HEK293T (cell line): Measurements from ENCODE around the gene NUP58.

Source experiments
- CTCF ChIA-PET: fragments of 350-600 bp; formaldehyde crosslinking; extraction: SDS; loops from one replicate; lab custom pipeline; 2021; ENCODE audit warnings: antibody characterized with exemption, inconsistent platforms; lab: Yijun Ruan, JAX
- POLR2A ChIA-PET: fragments of 350-600 bp; formaldehyde crosslinking; extraction: SDS; loops from one replicate; lab custom pipeline; 2020; ENCODE audit warnings: antibody characterized with exemption, inconsistent platforms; lab: Yijun Ruan, JAX
- DNase-seq: peaks from one replicate; pipeline ENCODE4 v3.0.0; 2012; ENCODE audit warnings: mixed read lengths; ENCODE audit errors: extremely low spot score
- ARNT ChIP-seq: fragments of 450-650 bp; IDR thresholded peaks from 2 replicates; pipeline ENCODE4 v1.6.1; 2017; ENCODE audit warnings: mild to moderate bottlenecking
- BHLHE40 ChIP-seq: fragments of 450-650 bp; IDR thresholded peaks from 2 replicates; pipeline ENCODE4 v1.6.1; 2016; ENCODE audit warnings: mild to moderate bottlenecking, moderate library complexity, borderline replicate concordance
- CTBP1 ChIP-seq: fragments of 450-650 bp; IDR thresholded peaks from 2 replicates; pipeline ENCODE4 v1.6.1; 2016; ENCODE audit warnings: borderline replicate concordance
- ELF4 ChIP-seq: fragments of 450-650 bp; IDR thresholded peaks from 2 replicates; pipeline ENCODE4 v1.6.1; 2017; ENCODE audit warnings: antibody characterized with exemption
- FOXA1 ChIP-seq: fragments of 450-650 bp; IDR thresholded peaks from 2 replicates; pipeline ENCODE4 v1.6.1; 2016; ENCODE audit warnings: mild to moderate bottlenecking
- FOXK2 ChIP-seq: fragments of 450-650 bp; IDR thresholded peaks from 2 replicates; pipeline ENCODE4 v1.6.1; 2016; ENCODE audit warnings: mild to moderate bottlenecking
- FOXM1 ChIP-seq: fragments of 450-650 bp; IDR thresholded peaks from 2 replicates; pipeline ENCODE4 v1.6.1; 2017; ENCODE audit warnings: mild to moderate bottlenecking, borderline replicate concordance
- HDGF ChIP-seq: fragments of 450-650 bp; IDR thresholded peaks from 2 replicates; pipeline ENCODE4 v1.6.1; 2017; ENCODE audit warnings: antibody characterized with exemption, borderline replicate concordance
- L3MBTL2 ChIP-seq: fragments of 450-650 bp; conservative IDR thresholded peaks from 2 replicates; pipeline ENCODE4 v1.6.1; 2016; ENCODE audit warnings: mild to moderate bottlenecking
- LEF1 ChIP-seq: fragments of 450-650 bp; IDR thresholded peaks from 2 replicates; pipeline ENCODE4 v1.6.1; 2017; ENCODE audit warnings: mild to moderate bottlenecking, borderline replicate concordance
- NFRKB ChIP-seq: fragments of 450-650 bp; IDR thresholded peaks from 2 replicates; pipeline ENCODE4 v1.6.1; 2016; ENCODE audit warnings: mild to moderate bottlenecking, moderate library complexity
- PKNOX1 ChIP-seq: fragments of 450-650 bp; IDR thresholded peaks from 2 replicates; pipeline ENCODE4 v1.6.1; 2016
- SP1 ChIP-seq: fragments of 450-650 bp; IDR thresholded peaks from 2 replicates; pipeline ENCODE4 v1.6.1; 2017
- SUZ12 ChIP-seq: fragments of 450-650 bp; IDR thresholded peaks from 2 replicates; pipeline ENCODE4 v1.6.1; 2016; ENCODE audit warnings: mild to moderate bottlenecking
- TARDBP ChIP-seq: fragments of 450-650 bp; IDR thresholded peaks from 2 replicates; pipeline ENCODE4 v1.6.1; 2016
- ZNF384 ChIP-seq: fragments of 450-650 bp; IDR thresholded peaks from 2 replicates; pipeline ENCODE4 v1.6.1; 2016

Gene NUP58

GRCh38 chr13:25365720-25366235 lies 64.4 kb downstream of the NUP58 start:
- TF ChIP-seq LEF1: no peak
- TF ChIP-seq ELF4: no peak
- TF ChIP-seq CTBP1: no peak
- TF ChIP-seq FOXM1: no peak
- TF ChIP-seq BHLHE40: no peak
- no peak for TF ChIP-seq TARDBP
- TF ChIP-seq FOXK2: no peak
- no peak for TF ChIP-seq SP1
- TF ChIP-seq ZNF384: no peak
- no peak for TF ChIP-seq SUZ12
- TF ChIP-seq HDGF: no peak
- TF ChIP-seq PKNOX1: no peak
- TF ChIP-seq FOXA1: no peak
- TF ChIP-seq L3MBTL2: no peak
- TF ChIP-seq NFRKB: no peak
- no peak for TF ChIP-seq ARNT
- POLR2A ChIA-PET: no interaction called here
- CTCF ChIA-PET: no interaction called here

GRCh38 chr13:25371158-25371874 lies 69.9 kb downstream of the NUP58 start:
- DNase-seq: no peak
- TF ChIP-seq CTBP1 (no peak), PKNOX1 (no peak), SUZ12 (no peak), LEF1 (no peak), ZNF384 (no peak), FOXK2 (no peak), ARNT (no peak), HDGF (no peak), TARDBP (no peak), NFRKB (no peak), ELF4 (no peak), SP1 (no peak), FOXA1 (no peak)
- ChIA-PET CTCF (no interaction called here), POLR2A (no interaction called here)

More at GRCh38 chr13:25365720-25366235, 64.4 kb downstream of the NUP58 start:
- no peak for DNase-seq

- TF ChIP-seq FOXA1 (no peak), NFRKB (no peak), BHLHE40 (no peak), HDGF (no peak), ZNF384 (no peak), L3MBTL2 (no peak), SP1 (no peak), FOXK2 (no peak), FOXM1 (no peak), PKNOX1 (no peak), TARDBP (no peak), SUZ12 (no peak), CTBP1 (no peak), LEF1 (no peak), ELF4 (no peak), ARNT (no peak)
- CTCF ChIA-PET: no interaction called here
- POLR2A ChIA-PET: no interaction called here
These were observed 70.5 kb downstream of the NUP58 start, which contains the start of gene ATP8A2 for GRCh38 chr13:25371875-25372283. Gene ATP8A2 (plus strand): TSS chr13:25371974. CDS start chr13:25372213, 239 bp downstream.

GRCh38 chr13:25372284-25373081 lies 71.1 kb downstream of the NUP58 start:
- ChIA-PET CTCF (no interaction called here), POLR2A (no interaction called here)
- peak; percentile 12 for DNase-seq

More at GRCh38 chr13:25371875-25372283, 70.5 kb downstream of the NUP58 start, which contains the start of gene ATP8A2:
- DNase-seq: peak; percentile 28

More at GRCh38 chr13:25372284-25373081, 71.1 kb downstream of the NUP58 start:
- TF ChIP-seq PKNOX1 (no peak), SP1 (no peak), BHLHE40 (no peak), FOXA1 (no peak), NFRKB (no peak), FOXK2 (no peak), LEF1 (no peak), L3MBTL2 (no peak), CTBP1 (no peak), TARDBP (no peak)
